Muscle layer of duodenum (tissue), 2 donors: ENCODE results near the gene TBX4.
"Not testable (repeated sequence)": the region's sequence is repeated elsewhere in the genome, so short reads cannot be mapped to it uniquely, and the experiment has no call there.

Experiments
- H3K27ac ChIP-seq: one replicate; pipeline ENCODE4 v1.7.0; 2013; ENCODE audit warnings: mild to moderate bottlenecking, low read length
- H3K27me3 ChIP-seq: one replicate; pipeline ENCODE4 v1.7.0; 2013; ENCODE audit warnings: low read depth, mild to moderate bottlenecking, control low read depth, low read length
- H3K36me3 ChIP-seq, 2 donors: one replicate each; pipeline ENCODE4 v1.7.0; 2013; ENCODE audit warnings: low read length in 2 of 2, control low read depth in 1 of 2, mild to moderate bottlenecking in 1 of 2; ENCODE audit not compliant: insufficient read depth in 2 of 2, control insufficient read depth in 1 of 2
- H3K4me1 ChIP-seq, 2 donors: one replicate each; pipeline ENCODE4 v1.7.0; 2013; ENCODE audit warnings: low read length in 2 of 2, mild to moderate bottlenecking in 2 of 2, control low read depth in 1 of 2, moderate library complexity in 1 of 2; ENCODE audit not compliant: insufficient read depth in 2 of 2, control insufficient read depth in 1 of 2
- H3K4me3 ChIP-seq, 2 donors: one replicate each; pipeline ENCODE4 v1.7.0; 2013; ENCODE audit warnings: low read length in 2 of 2, low read depth in 1 of 2, mild to moderate bottlenecking in 1 of 2
- H3K9me3 ChIP-seq, 2 donors: one replicate each; pipeline ENCODE4 v1.7.0; 2013; ENCODE audit warnings: low read length in 2 of 2, control low read depth in 1 of 2, mild to moderate bottlenecking in 1 of 2; ENCODE audit not compliant: control insufficient read depth in 1 of 2
- donor health status: healthy.

TBX4 gene

GRCh38 chr17:61441507-61441906, 10.7 kb upstream of the TBX4 start:
- H3K4me1 ChIP-seq, H3K4me3 ChIP-seq, H3K27ac ChIP-seq, H3K27me3 ChIP-seq, H3K36me3 ChIP-seq: not testable (repeated sequence)
- peaks cover 0 to 10% of the 10 kb centered on the region in 2 donors for H3K9me3 ChIP-seq

DNA sequence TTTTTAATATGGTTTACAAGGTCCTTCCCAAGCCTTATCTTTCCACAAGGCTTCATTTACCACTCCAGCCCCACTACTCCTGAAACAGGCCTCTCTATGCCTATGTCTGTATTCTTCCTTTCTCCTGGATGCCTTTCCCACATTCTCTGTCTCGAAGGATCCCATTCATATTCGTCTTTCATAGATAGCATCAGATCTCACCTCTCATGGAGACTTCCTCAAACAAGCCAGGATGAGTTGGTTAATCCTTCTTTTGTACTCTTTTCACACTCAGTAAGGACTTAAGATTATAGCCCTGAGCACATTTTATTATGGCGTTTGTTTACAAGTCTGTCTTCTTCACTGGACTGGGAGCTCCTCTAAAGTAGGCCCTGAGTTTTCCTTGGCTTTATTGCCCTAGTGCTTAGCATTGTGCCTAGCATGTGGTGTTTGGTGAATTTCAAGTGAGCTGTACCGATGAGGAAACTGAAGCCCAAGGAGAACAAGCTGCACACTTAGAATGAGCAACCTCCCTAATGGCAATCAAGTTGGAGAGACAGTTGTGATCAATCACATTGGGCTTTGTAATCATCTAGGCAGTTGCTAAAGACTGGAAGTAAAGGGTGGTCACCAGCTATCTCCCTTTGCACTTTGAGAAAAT, 10.0 kb upstream of the TBX4 start:
- no peak overlapping the region for H3K27ac ChIP-seq
- H3K9me3 ChIP-seq, result peaks cover 0 to 10% of the 10 kb centered on the region in 2 donors
- H3K4me3 ChIP-seq, result no peak overlapping the region
- H3K27me3 ChIP-seq, result peaks cover 2% of the 10 kb centered on the region
- H3K36me3 ChIP-seq, result no peaks in the 10 kb centered on the region
- H3K4me1 ChIP-seq, result no peaks in the 10 kb centered on the region

- no peak overlapping the region for H3K27ac ChIP-seq
- no peaks in the 10 kb centered on the region for H3K4me1 ChIP-seq
- no peaks in the 10 kb centered on the region for H3K36me3 ChIP-seq
- H3K4me3 ChIP-seq, result no peak overlapping the region
- peaks cover 0 to 2% of the 10 kb centered on the region in 2 donors for H3K9me3 ChIP-seq
- peaks cover 4% of the 10 kb centered on the region for H3K27me3 ChIP-seq
These were observed 9.2 kb upstream of the TBX4 start for GRCh38 chr17:61442878-61443474.

DNA sequence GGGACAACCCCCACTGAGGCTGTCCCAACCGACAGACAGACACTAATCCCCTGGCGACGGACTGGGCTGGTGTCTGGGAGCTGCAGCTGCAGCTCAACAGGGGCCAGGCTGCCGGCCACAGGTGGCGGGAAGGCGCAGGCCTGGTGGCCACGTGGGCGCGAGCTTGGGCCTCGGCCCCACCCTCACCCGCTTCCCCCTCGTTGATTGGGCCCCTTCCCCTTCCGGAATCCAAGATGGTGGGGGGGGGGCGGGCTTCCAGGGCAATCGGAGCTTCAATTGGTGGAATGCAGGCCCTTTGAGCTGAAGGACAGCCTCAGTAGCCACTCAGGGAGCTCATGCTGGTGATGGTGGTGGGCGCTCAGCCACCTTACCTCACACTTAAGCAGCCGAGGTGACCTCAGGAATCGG, 8.7 kb upstream of the TBX4 start:
- Histone ChIP-seq H3K9me3 (no peaks in the 10 kb centered on the region), H3K27ac (no peak overlapping the region), H3K36me3 (no peaks in the 10 kb centered on the region), H3K4me1 (no peaks in the 10 kb centered on the region), H3K27me3 (peaks cover 4% of the 10 kb centered on the region), H3K4me3 (no peak overlapping the region)

GRCh38 chr17:61444075-61444474, 8.1 kb upstream of the TBX4 start:
- H3K9me3 ChIP-seq, result no peaks in the 10 kb centered on the region
- no peak overlapping the region for H3K4me3 ChIP-seq
- no peaks in the 10 kb centered on the region for H3K4me1 ChIP-seq
- H3K27me3 ChIP-seq, result peaks cover 4% of the 10 kb centered on the region
- H3K27ac ChIP-seq, result no peak overlapping the region
- no peaks in the 10 kb centered on the region for H3K36me3 ChIP-seq

GRCh38 chr17:61444831-61445230, 7.4 kb upstream of the TBX4 start:
- Histone ChIP-seq H3K4me1 (no peaks in the 10 kb centered on the region), H3K9me3 (no peaks in the 10 kb centered on the region), H3K27me3 (peaks cover 10% of the 10 kb centered on the region), H3K4me3 (no peak overlapping the region), H3K27ac (no peak overlapping the region), H3K36me3 (no peaks in the 10 kb centered on the region)

DNA sequence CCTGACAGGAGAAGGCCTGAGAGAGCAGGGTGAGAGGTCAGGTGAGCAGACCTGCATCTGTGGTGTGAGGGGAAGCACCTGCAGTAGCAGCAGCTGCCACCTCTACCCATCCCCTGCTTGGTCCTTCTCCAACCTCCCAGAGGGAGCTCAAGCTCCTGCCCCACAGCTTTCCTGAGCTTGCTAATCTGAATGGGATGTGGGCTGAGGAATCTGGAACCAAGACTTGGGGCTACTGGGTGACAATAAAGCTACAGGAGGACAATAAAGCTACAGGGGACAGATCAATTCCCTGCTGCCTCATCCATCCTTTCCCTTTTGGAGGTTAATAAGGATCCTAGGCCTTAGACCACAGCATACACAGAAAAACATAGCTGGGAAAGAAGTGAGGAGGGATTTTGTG, 4.9 kb upstream of the TBX4 start:
- H3K4me1 ChIP-seq, result peaks cover 0 to 10% of the 10 kb centered on the region in 2 donors
- H3K4me3 ChIP-seq, result no peak overlapping the region
- H3K9me3 ChIP-seq, result no peaks in the 10 kb centered on the region
- H3K27me3 ChIP-seq, result peaks cover 34% of the 10 kb centered on the region
- no peak overlapping the region for H3K27ac ChIP-seq
- H3K36me3 ChIP-seq, result no peaks in the 10 kb centered on the region

DNA sequence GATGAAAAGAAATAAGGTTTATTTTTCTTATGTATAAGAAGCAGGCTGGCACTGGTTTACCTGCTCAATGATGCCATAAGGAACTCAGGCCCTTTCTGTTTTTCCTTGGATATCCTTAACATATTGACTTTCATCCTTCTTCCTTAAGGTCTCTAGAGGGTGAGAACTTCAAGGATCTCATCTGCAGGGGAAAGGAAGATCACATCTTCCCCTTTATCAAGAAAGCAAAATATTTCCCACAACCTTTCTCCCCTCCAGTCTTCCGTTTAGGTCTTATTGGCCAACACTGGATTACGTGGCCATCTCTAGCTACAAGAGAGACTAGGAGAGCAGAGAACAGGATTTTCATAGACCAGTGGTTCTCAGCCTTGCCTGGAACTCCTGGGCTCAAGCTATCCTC, 4.2 kb upstream of the TBX4 start:
- Histone ChIP-seq H3K27me3 (peaks cover 41% of the 10 kb centered on the region), H3K9me3 (no peaks in the 10 kb centered on the region), H3K4me1 (peaks cover 0 to 15% of the 10 kb centered on the region in 2 donors), H3K36me3 (no peaks in the 10 kb centered on the region), H3K4me3 (no peak overlapping the region), H3K27ac (no peak overlapping the region)

DNA sequence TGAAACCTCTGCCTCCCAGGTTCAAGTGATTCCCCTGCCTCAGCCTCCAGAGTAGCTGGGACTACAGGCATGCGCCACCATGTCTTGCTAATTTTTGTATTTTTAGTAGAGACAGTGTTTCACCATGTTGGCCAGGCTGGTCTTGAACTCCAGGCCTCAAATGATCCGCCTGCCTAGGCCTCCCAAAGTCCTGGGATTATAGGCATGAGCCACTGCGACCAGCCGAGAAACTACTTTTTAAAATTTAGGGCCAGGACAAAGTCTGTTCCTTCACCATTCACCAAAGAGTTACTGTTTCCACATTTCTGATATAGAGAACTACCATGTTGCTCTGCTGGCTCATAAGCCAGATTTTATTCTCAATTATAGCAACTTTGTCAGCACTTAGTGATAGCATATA, 3.1 kb upstream of the TBX4 start:
- H3K27ac ChIP-seq, H3K9me3 ChIP-seq, H3K4me3 ChIP-seq, H3K36me3 ChIP-seq: not testable (repeated sequence)
- H3K4me1 ChIP-seq, result peaks cover 0 to 17% of the 10 kb centered on the region in 2 donors
- peaks cover 45% of the 10 kb centered on the region for H3K27me3 ChIP-seq

- Histone ChIP-seq H3K4me1 (peaks cover 0 to 22% of the 10 kb centered on the region in 2 donors), H3K27ac (no peak overlapping the region), H3K36me3 (no peaks in the 10 kb centered on the region), H3K9me3 (no peaks in the 10 kb centered on the region), H3K4me3 (no peak overlapping the region), H3K27me3 (peaks cover 54% of the 10 kb centered on the region)
These were observed 2.2 kb upstream of the TBX4 start for GRCh38 chr17:61449707-61450640.
